ENCODE data around the gene SLC50A1. TPM values are rescaled to one million over a fixed set of nuclear protein-coding genes. Genes with fewer than 3 reads are reported as not detected.

The SLC50A1 gene
- total RNA-seq, 1 donor from 2014 or later, result 22.8 TPM

GRCh38 chr1:155134322-155134721 is 1.3 kb upstream of the SLC50A1 start:
- Histone ChIP-seq H3K4me1 (ENCODE audit: insufficient read depth, low read length) (peaks cover 30% of the 10 kb centered on the region), H3K9me3 (ENCODE audit: insufficient read depth, low read depth, low read length) (no peaks in the 10 kb centered on the region), H4K20me1 (ENCODE audit: insufficient read depth, low read length) (peaks cover 10% of the 10 kb centered on the region), H2AFZ (ENCODE audit: low read depth, low read length) (no peak overlapping the region), H3K27me3 (ENCODE audit: insufficient read depth, low read length) (no peaks in the 10 kb centered on the region), H3K9ac (ENCODE audit: low read length) (peak overlapping the region; percentile 99), H3K79me2 (ENCODE audit: insufficient read depth, low read length) (peaks cover 25% of the 10 kb centered on the region), H3K4me2 (ENCODE audit: low read length) (peak overlapping the region; percentile 99), H3K36me3 (ENCODE audit: insufficient read depth, low read length) (peaks cover 3% of the 10 kb centered on the region), H3K27ac (ENCODE audit: low read depth, low read length) (peak overlapping the region; percentile 100), H3K4me3 (ENCODE audit: insufficient read depth, low read depth, low read length) (peak overlapping the region; percentile 85)
- Mint-ChIP-seq H3K36me3 (ENCODE audit: low read depth, unreplicated experiment) (peaks cover 10% of the 10 kb centered on the region), H3K4me1 (ENCODE audit: low read depth, unreplicated experiment) (peaks cover 38% of the 10 kb centered on the region), H3K9me3 (ENCODE audit: unreplicated experiment) (no peaks in the 10 kb centered on the region), H3K4me3 (ENCODE audit: unreplicated experiment) (peak overlapping the region; percentile 92), H3K27me3 (ENCODE audit: low read depth, unreplicated experiment) (no peaks in the 10 kb centered on the region), H3K27ac (ENCODE audit: unreplicated experiment) (no peak overlapping the region)
- TF ChIP-seq EZH2 (IDR thresholded peaks at IDR 0.05; ENCODE audit: insufficient read depth, low read length) (peak; percentile 32), CTCF (IDR thresholded peaks at IDR 0.05; ENCODE audit: insufficient read depth, low read depth, low read length) (no peak)
- no peak for FAIRE-seq
- no peak for DNase-seq (ENCODE audit: low read depth)

- H3K9me3 Mint-ChIP-seq (ENCODE audit: unreplicated experiment), result no peaks in the 10 kb centered on the region
- no peak for TF ChIP-seq EZH2 (IDR thresholded peaks at IDR 0.05; ENCODE audit: insufficient read depth, low read length)
- TF ChIP-seq CTCF (IDR thresholded peaks at IDR 0.05; ENCODE audit: insufficient read depth, low read depth, low read length), result no peak
- DNase-seq (ENCODE audit: low read depth), result peak; percentile 98
- FAIRE-seq, result no peak
- H3K27me3 Mint-ChIP-seq (ENCODE audit: low read depth, unreplicated experiment), result no peaks in the 10 kb centered on the region
- H3K4me1 Mint-ChIP-seq (ENCODE audit: low read depth, unreplicated experiment), result peaks cover 32% of the 10 kb centered on the region
- peak overlapping the region; percentile 85 for H3K4me3 ChIP-seq (ENCODE audit: insufficient read depth, low read depth, low read length)
- H3K27ac ChIP-seq (ENCODE audit: low read depth, low read length), result peak overlapping the region; percentile 100
- H3K4me1 ChIP-seq (ENCODE audit: insufficient read depth, low read length), result peaks cover 24% of the 10 kb centered on the region
- no peaks in the 10 kb centered on the region for H3K27me3 ChIP-seq (ENCODE audit: insufficient read depth, low read length)
- peak overlapping the region; percentile 99 for H3K27ac Mint-ChIP-seq (ENCODE audit: unreplicated experiment)
- peaks cover 30% of the 10 kb centered on the region for H3K79me2 ChIP-seq (ENCODE audit: insufficient read depth, low read length)
- H3K4me3 Mint-ChIP-seq (ENCODE audit: unreplicated experiment), result peak overlapping the region; percentile 92
- peak overlapping the region; percentile 83 for H2AFZ ChIP-seq (ENCODE audit: low read depth, low read length)
- H3K9me3 ChIP-seq (ENCODE audit: insufficient read depth, low read depth, low read length), result no peaks in the 10 kb centered on the region
- peaks cover 3% of the 10 kb centered on the region for H3K36me3 ChIP-seq (ENCODE audit: insufficient read depth, low read length)
- H3K36me3 Mint-ChIP-seq (ENCODE audit: low read depth, unreplicated experiment), result peaks cover 10% of the 10 kb centered on the region
- peak overlapping the region; percentile 99 for H3K4me2 ChIP-seq (ENCODE audit: low read length)
- peak overlapping the region; percentile 99 for H3K9ac ChIP-seq (ENCODE audit: low read length)
- peaks cover 10% of the 10 kb centered on the region for H4K20me1 ChIP-seq (ENCODE audit: insufficient read depth, low read length)
These were observed 705 bp upstream of the SLC50A1 start for GRCh38 chr1:155134880-155135414.

- no peak for FAIRE-seq
- peak overlapping the region; percentile 99 for H3K9ac ChIP-seq (ENCODE audit: low read length)
- Mint-ChIP-seq H3K9me3 (ENCODE audit: unreplicated experiment) (no peaks in the 10 kb centered on the region), H3K4me3 (ENCODE audit: unreplicated experiment) (peak overlapping the region; percentile 92), H3K27ac (ENCODE audit: unreplicated experiment) (peak overlapping the region; percentile 99), H3K36me3 (ENCODE audit: low read depth, unreplicated experiment) (peaks cover 8% of the 10 kb centered on the region), H3K4me1 (ENCODE audit: low read depth, unreplicated experiment) (peaks cover 28% of the 10 kb centered on the region), H3K27me3 (ENCODE audit: low read depth, unreplicated experiment) (no peaks in the 10 kb centered on the region)
- no peak overlapping the region for H2AFZ ChIP-seq (ENCODE audit: low read depth, low read length)
- peak overlapping the region; percentile 12 for H3K27ac ChIP-seq (ENCODE audit: low read depth, low read length)
- H3K27me3 ChIP-seq (ENCODE audit: insufficient read depth, low read length), result no peaks in the 10 kb centered on the region
- H3K4me3 ChIP-seq (ENCODE audit: insufficient read depth, low read depth, low read length), result peak overlapping the region; percentile 85
- peaks cover 33% of the 10 kb centered on the region for H3K79me2 ChIP-seq (ENCODE audit: insufficient read depth, low read length)
- H4K20me1 ChIP-seq (ENCODE audit: insufficient read depth, low read length), result peaks cover 10% of the 10 kb centered on the region
- no peak for TF ChIP-seq EZH2 (IDR thresholded peaks at IDR 0.05; ENCODE audit: insufficient read depth, low read length)
- no peak for TF ChIP-seq CTCF (IDR thresholded peaks at IDR 0.05; ENCODE audit: insufficient read depth, low read depth, low read length)
- peaks cover 22% of the 10 kb centered on the region for H3K4me1 ChIP-seq (ENCODE audit: insufficient read depth, low read length)
- peaks cover 3% of the 10 kb centered on the region for H3K36me3 ChIP-seq (ENCODE audit: insufficient read depth, low read length)
- peak overlapping the region; percentile 99 for H3K4me2 ChIP-seq (ENCODE audit: low read length)
- DNase-seq (ENCODE audit: low read depth), result no peak
- no peaks in the 10 kb centered on the region for H3K9me3 ChIP-seq (ENCODE audit: insufficient read depth, low read depth, low read length)
These were observed 1.1 kb downstream of the SLC50A1 start for GRCh38 chr1:155136748-155137147.

All from astrocyte (in vitro differentiated cells and primary cell).